ENCODE data around the gene MYH7. TPM values are rescaled to one million over a fixed set of nuclear protein-coding genes. Genes with fewer than 3 reads are reported as not detected.

Gene MYH7
- polyA plus RNA-seq, 1 donor (not counting 4 experiments of a cell fraction or from before 2014, with no cell fraction given): not detected

DNA sequence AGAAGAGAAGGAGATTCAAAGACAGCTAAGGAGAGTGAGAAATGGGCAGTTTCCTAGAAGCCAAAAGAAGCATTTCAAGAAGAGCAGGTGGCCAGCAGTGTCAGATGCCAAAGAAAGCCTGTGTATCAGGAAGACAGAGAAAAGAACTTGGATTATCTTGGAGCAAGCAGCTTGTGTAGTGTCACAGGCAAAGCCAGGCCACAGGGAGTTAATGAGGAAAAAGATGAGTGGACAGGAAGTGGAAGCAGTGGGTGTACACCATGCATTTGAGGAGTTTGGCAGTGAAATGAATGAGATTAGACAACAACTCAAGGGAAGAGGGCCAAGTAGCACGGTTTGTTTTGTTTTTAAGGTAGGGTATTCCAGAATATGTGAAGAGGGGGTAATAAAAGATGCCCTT is 5.6 kb upstream of the MYH7 start:
- FAIRE-seq: no peak
- Histone ChIP-seq H3K4me2 (ENCODE audit: control insufficient read depth, extremely low read depth, insufficient read depth, low read depth, low read length) (no peak overlapping the region), H3K4me1 (ENCODE audit: control insufficient read depth, extremely low read depth, insufficient read depth, low read length) (no peaks in the 10 kb centered on the region), H3K9me3 (ENCODE audit: control insufficient read depth, low read depth, low read length) (no peaks in the 10 kb centered on the region), H3K9me1 (ENCODE audit: control insufficient read depth, extremely low read depth, insufficient read depth, low read length) (no peaks in the 10 kb centered on the region), H2AFZ (ENCODE audit: control insufficient read depth, low read length) (no peak overlapping the region), H3K36me3 (ENCODE audit: control insufficient read depth in 2 of 2, extremely low read depth in 1 of 2, insufficient read depth in 2 of 2, low read length in 2 of 2) (no peaks in the 10 kb centered on the region), H3K27ac (ENCODE audit: control insufficient read depth, insufficient read depth, low read length) (no peak overlapping the region), H4K20me1 (ENCODE audit: control insufficient read depth, extremely low read depth, insufficient read depth, low read length) (no peaks in the 10 kb centered on the region), H3K9ac (ENCODE audit: control insufficient read depth, extremely low read depth, insufficient read depth, low read length) (no peak overlapping the region), H3K27me3 (ENCODE audit: control insufficient read depth, extremely low read depth, insufficient read depth, low read length) (peaks cover 4% of the 10 kb centered on the region), H3K4me3 (ENCODE audit: control insufficient read depth in 2 of 3, extremely low read depth in 1 of 3, insufficient read depth in 2 of 3, low read depth in 1 of 3, low read length in 3 of 3) (no peak overlapping the region), H3K79me2 (ENCODE audit: control insufficient read depth, insufficient read depth, low read length) (no peaks in the 10 kb centered on the region)
- TF ChIP-seq EZH2 (IDR thresholded peaks at IDR 0.05; ENCODE audit: low read length): no peak
- TF ChIP-seq, protein P1, sequence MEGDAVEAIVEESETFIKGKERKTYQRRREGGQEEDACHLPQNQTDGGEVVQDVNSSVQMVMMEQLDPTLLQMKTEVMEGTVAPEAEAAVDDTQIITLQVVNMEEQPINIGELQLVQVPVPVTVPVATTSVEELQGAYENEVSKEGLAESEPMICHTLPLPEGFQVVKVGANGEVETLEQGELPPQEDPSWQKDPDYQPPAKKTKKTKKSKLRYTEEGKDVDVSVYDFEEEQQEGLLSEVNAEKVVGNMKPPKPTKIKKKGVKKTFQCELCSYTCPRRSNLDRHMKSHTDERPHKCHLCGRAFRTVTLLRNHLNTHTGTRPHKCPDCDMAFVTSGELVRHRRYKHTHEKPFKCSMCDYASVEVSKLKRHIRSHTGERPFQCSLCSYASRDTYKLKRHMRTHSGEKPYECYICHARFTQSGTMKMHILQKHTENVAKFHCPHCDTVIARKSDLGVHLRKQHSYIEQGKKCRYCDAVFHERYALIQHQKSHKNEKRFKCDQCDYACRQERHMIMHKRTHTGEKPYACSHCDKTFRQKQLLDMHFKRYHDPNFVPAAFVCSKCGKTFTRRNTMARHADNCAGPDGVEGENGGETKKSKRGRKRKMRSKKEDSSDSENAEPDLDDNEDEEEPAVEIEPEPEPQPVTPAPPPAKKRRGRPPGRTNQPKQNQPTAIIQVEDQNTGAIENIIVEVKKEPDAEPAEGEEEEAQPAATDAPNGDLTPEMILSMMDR (optimal IDR thresholded peaks at IDR 0.05 in 1 of 3, IDR thresholded peaks at IDR 0.05 in 1 of 3, conservative IDR thresholded peaks at IDR 0.05 in 1 of 3; ENCODE audit: extremely low read depth in 1 of 3, insufficient read depth in 2 of 3, low read length in 3 of 3): no peak
- DNase-seq (ENCODE audit: low read depth, low spot score): no peak
- dilution Hi-C loops (cut with MboI; ENCODE audit: extremely low pct_ligation_motif_present, low sequenced_read_pairs): no loop called here

DNA sequence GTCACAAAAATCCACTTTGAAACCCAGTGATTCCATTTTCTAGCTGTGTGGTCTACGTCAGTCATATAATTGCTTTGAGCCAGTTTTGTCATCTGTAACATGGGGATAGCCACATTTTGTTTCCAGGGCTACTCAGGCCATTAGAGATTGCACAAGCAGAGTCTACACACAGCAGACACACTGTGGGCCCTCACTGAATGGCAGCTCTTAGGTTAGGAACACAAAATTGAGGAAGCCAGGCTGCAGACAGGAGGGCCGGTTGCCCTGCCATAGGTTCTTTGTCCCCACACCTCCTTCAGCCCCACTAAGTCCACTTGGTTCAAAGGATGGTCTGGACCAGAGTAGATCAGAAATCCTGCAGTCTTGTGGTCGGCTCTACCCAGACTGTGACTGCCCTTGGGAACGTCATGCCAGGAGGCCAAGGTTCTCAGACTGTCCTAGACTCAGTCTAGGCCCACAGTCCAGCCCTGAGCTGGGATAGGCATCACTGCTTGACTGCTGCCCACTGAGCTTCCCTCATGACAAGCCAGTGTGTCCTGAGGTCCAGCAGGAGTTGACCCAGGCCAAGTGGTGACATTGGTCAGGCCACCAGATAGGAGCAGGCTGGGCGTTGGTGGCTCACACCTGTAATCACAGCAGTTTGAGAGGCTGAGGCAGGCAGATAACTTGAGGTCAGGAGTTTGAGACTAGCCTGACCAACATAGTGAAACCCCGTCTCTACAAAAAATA is 3.8 kb upstream of the MYH7 start:
- H3K27ac ChIP-seq (ENCODE audit: control insufficient read depth, insufficient read depth, low read length): no peak overlapping the region
- TF ChIP-seq, protein P1 (optimal IDR thresholded peaks at IDR 0.05 in 1 of 3, IDR thresholded peaks at IDR 0.05 in 1 of 3, conservative IDR thresholded peaks at IDR 0.05 in 1 of 3; ENCODE audit: extremely low read depth in 1 of 3, insufficient read depth in 2 of 3, low read length in 3 of 3): no peak
- no peak for TF ChIP-seq EZH2 (IDR thresholded peaks at IDR 0.05; ENCODE audit: low read length)
- dilution Hi-C loops (cut with MboI; ENCODE audit: extremely low pct_ligation_motif_present, low sequenced_read_pairs): no loop called here
- H3K4me3 ChIP-seq (ENCODE audit: control insufficient read depth in 2 of 3, extremely low read depth in 1 of 3, insufficient read depth in 2 of 3, low read depth in 1 of 3, low read length in 3 of 3): no peak overlapping the region
- H3K9me3 ChIP-seq (ENCODE audit: control insufficient read depth, low read depth, low read length): no peaks in the 10 kb centered on the region
- no peak overlapping the region for H3K4me2 ChIP-seq (ENCODE audit: control insufficient read depth, extremely low read depth, insufficient read depth, low read depth, low read length)
- no peak overlapping the region for H2AFZ ChIP-seq (ENCODE audit: control insufficient read depth, low read length)
- no peaks in the 10 kb centered on the region for H3K36me3 ChIP-seq (ENCODE audit: control insufficient read depth in 2 of 2, extremely low read depth in 1 of 2, insufficient read depth in 2 of 2, low read length in 2 of 2)
- H3K79me2 ChIP-seq (ENCODE audit: control insufficient read depth, insufficient read depth, low read length): no peaks in the 10 kb centered on the region
- no peak overlapping the region for H3K9ac ChIP-seq (ENCODE audit: control insufficient read depth, extremely low read depth, insufficient read depth, low read length)
- DNase-seq (ENCODE audit: low read depth, low spot score): no peak
- H3K4me1 ChIP-seq (ENCODE audit: control insufficient read depth, extremely low read depth, insufficient read depth, low read length): no peaks in the 10 kb centered on the region
- H3K27me3 ChIP-seq (ENCODE audit: control insufficient read depth, extremely low read depth, insufficient read depth, low read length): peaks cover 4% of the 10 kb centered on the region
- no peaks in the 10 kb centered on the region for H3K9me1 ChIP-seq (ENCODE audit: control insufficient read depth, extremely low read depth, insufficient read depth, low read length)
- no peak for FAIRE-seq
- H4K20me1 ChIP-seq (ENCODE audit: control insufficient read depth, extremely low read depth, insufficient read depth, low read length): no peaks in the 10 kb centered on the region
